ENCODE results near the gene ERP27.

- no peak for TF ChIP-seq POLR2A (IDR thresholded peaks at IDR 0.05)
- no peak for TF ChIP-seq CTCF (IDR thresholded peaks at IDR 0.05 in 4 of 5, conservative IDR thresholded peaks at IDR 0.05 in 1 of 5)
Observed at GRCh38 chr12:14965221-14965620, 26.9 kb upstream of the ERP27 start.

All from gastrocnemius medialis (tissue), 4 donors.